ENCODE measurements around the gene DDX3X.
A peak's percentile ranks its signal among the peaks of the same experiment; 100 is the strongest.

Gene DDX3X

DNA sequence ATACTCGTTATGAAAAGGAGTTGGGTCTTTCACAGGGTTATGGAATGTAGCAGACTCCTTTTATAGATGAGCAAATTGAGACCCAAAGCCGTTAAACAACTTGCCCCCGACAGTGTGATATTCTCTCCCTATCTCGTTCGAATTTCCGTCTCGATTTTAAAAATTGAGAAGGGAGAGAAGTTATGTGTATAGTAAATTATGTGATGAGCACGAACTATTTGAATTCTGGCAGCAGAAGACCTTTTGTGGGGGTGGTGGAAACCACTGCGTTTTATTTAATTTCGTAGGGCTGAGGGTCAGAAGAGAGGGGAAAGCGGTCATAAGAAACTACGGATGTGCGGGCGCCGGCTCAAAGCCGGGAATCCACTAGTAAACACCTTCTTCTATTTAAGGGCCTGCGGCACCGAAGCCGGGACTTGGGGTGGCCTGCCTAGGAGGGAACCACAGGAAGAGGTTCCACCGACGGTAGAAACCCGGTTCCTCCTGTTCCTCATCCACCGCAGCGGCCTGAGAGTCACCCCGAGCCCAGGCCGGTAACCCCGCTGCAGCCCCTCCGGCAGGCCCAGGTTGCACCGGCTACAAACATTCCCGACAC, 1.5 kb upstream of the DDX3X start:
- Histone ChIP-seq H3K4me1 (ENCODE audit: control insufficient read depth, insufficient read depth, low read length) (peaks cover 15% of the 10 kb centered on the region), H3K9me3 (ENCODE audit: control insufficient read depth, insufficient read depth, low read length) (no peaks in the 10 kb centered on the region), H3K9ac (ENCODE audit: low read depth, low read length) (peak overlapping the region; percentile 67), H3K36me3 (ENCODE audit: control insufficient read depth, insufficient read depth, low read length) (no peaks in the 10 kb centered on the region), H3K27me3 (ENCODE audit: control insufficient read depth, insufficient read depth, low read length) (no peaks in the 10 kb centered on the region), H3K4me3 (ENCODE audit: low read depth, low read length) (peak overlapping the region; percentile 59)

- Histone ChIP-seq H3K9me3 (ENCODE audit: control insufficient read depth, insufficient read depth, low read length) (no peaks in the 10 kb centered on the region), H3K4me3 (ENCODE audit: low read depth, low read length) (peak overlapping the region; percentile 90), H3K36me3 (ENCODE audit: control insufficient read depth, insufficient read depth, low read length) (no peaks in the 10 kb centered on the region), H3K27me3 (ENCODE audit: control insufficient read depth, insufficient read depth, low read length) (no peaks in the 10 kb centered on the region), H3K9ac (ENCODE audit: low read depth, low read length) (peak overlapping the region; percentile 99), H3K4me1 (ENCODE audit: control insufficient read depth, insufficient read depth, low read length) (peaks cover 15% of the 10 kb centered on the region)
These were observed 789 bp upstream of the DDX3X start for GRCh38 chrX:41333003-41333743.

- Histone ChIP-seq H3K27me3 (ENCODE audit: control insufficient read depth, insufficient read depth, low read length) (no peaks in the 10 kb centered on the region), H3K4me3 (ENCODE audit: low read depth, low read length) (peak overlapping the region; percentile 90), H3K36me3 (ENCODE audit: control insufficient read depth, insufficient read depth, low read length) (peaks cover 4% of the 10 kb centered on the region), H3K9me3 (ENCODE audit: control insufficient read depth, insufficient read depth, low read length) (no peaks in the 10 kb centered on the region), H3K9ac (ENCODE audit: low read depth, low read length) (peak overlapping the region; percentile 99), H3K4me1 (ENCODE audit: control insufficient read depth, insufficient read depth, low read length) (peaks cover 11% of the 10 kb centered on the region)
These were observed 618 bp downstream of the DDX3X start for GRCh38 chrX:41334363-41335197.

DNA sequence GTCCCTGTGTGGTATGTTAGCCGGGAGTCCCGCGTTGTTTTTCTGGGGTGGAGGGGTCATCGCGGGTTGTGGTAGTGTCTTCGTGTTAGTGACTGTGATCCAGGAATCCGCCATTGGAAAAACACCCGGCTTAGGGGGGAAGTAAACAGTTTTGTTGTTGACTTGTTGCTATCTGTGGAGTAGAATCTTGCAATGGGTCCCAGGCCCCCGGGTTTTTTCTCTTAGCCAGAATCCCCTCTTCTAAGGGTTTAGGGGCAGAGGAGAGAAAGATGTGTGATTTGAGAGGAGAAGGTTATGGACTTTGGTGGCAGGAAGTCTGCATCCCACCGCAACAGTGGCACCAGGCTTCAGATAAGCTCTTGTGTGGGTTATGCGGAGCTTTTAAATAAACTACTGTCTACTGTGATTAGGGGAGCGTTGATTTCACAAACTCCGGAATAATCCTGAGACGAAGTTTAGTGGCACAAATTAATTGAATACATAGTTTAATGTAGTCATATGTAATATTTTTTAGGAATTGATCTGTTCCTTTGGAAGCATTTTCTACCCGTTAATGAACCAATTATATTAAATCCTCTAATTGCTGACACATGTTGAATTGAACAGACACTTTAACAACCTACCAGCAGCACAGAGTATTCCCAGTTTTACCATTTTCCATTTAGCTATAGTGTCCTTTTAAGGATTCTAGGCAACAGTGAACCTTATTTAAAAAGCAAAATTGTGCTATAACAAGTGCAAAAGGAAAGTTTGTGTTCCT, 1.4 kb downstream of the DDX3X start:
- peak overlapping the region; percentile 90 for H3K4me3 ChIP-seq (ENCODE audit: low read depth, low read length)

GRCh38 chrX:41335958-41336331, 2.0 kb downstream of the DDX3X start:
- H3K36me3 ChIP-seq (ENCODE audit: control insufficient read depth, insufficient read depth, low read length): peaks cover 10% of the 10 kb centered on the region
- H3K27me3 ChIP-seq (ENCODE audit: control insufficient read depth, insufficient read depth, low read length): no peaks in the 10 kb centered on the region
- peak overlapping the region; percentile 90 for H3K4me3 ChIP-seq (ENCODE audit: low read depth, low read length)
- peaks cover 8% of the 10 kb centered on the region for H3K4me1 ChIP-seq (ENCODE audit: control insufficient read depth, insufficient read depth, low read length)
- H3K9me3 ChIP-seq (ENCODE audit: control insufficient read depth, insufficient read depth, low read length): no peaks in the 10 kb centered on the region
- peak overlapping the region; percentile 77 for H3K9ac ChIP-seq (ENCODE audit: low read depth, low read length)

More for the DNA sequence above, 1.4 kb downstream of the DDX3X start:
- Histone ChIP-seq H3K9me3 (ENCODE audit: control insufficient read depth, insufficient read depth, low read length) (no peaks in the 10 kb centered on the region), H3K36me3 (ENCODE audit: control insufficient read depth, insufficient read depth, low read length) (peaks cover 5% of the 10 kb centered on the region), H3K4me1 (ENCODE audit: control insufficient read depth, insufficient read depth, low read length) (peaks cover 8% of the 10 kb centered on the region), H3K27me3 (ENCODE audit: control insufficient read depth, insufficient read depth, low read length) (no peaks in the 10 kb centered on the region), H3K9ac (ENCODE audit: low read depth, low read length) (peak overlapping the region; percentile 77)

DNA sequence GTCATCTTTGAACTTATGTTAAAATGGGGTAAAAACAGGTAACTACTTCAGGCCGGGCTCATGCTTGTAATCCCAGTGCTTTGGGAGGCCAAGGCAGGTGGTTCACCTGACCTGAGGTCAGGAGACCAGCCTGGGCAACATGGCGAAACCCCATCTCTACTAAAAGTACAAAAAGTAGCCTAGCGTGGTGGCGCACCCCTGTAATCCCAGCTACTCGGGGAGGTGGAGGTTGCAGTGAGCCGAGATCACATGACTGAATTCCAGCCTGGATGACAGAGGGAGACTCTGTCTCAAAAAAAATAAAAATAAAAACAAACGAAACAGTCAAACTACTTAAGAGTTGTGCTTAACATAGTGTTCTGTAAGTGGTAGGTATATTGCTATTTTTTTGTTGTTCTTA, 2.5 kb downstream of the DDX3X start:
- Histone ChIP-seq H3K36me3 (ENCODE audit: control insufficient read depth, insufficient read depth, low read length) (peaks cover 10% of the 10 kb centered on the region), H3K4me1 (ENCODE audit: control insufficient read depth, insufficient read depth, low read length) (peaks cover 4% of the 10 kb centered on the region), H3K9ac (ENCODE audit: low read depth, low read length) (no peak overlapping the region), H3K4me3 (ENCODE audit: low read depth, low read length) (peak overlapping the region; percentile 90), H3K9me3 (ENCODE audit: control insufficient read depth, insufficient read depth, low read length) (no peaks in the 10 kb centered on the region), H3K27me3 (ENCODE audit: control insufficient read depth, insufficient read depth, low read length) (no peaks in the 10 kb centered on the region)

- no peaks in the 10 kb centered on the region for H3K9me3 ChIP-seq (ENCODE audit: control insufficient read depth, insufficient read depth, low read length)
- H3K27me3 ChIP-seq (ENCODE audit: control insufficient read depth, insufficient read depth, low read length): no peaks in the 10 kb centered on the region
- no peaks in the 10 kb centered on the region for H3K4me1 ChIP-seq (ENCODE audit: control insufficient read depth, insufficient read depth, low read length)
- H3K4me3 ChIP-seq (ENCODE audit: low read depth, low read length): peak overlapping the region; percentile 90
- peaks cover 10% of the 10 kb centered on the region for H3K36me3 ChIP-seq (ENCODE audit: control insufficient read depth, insufficient read depth, low read length)
- no peak overlapping the region for H3K9ac ChIP-seq (ENCODE audit: low read depth, low read length)
These were observed 3.2 kb downstream of the DDX3X start for GRCh38 chrX:41337140-41337539.

- no peaks in the 10 kb centered on the region for H3K27me3 ChIP-seq (ENCODE audit: control insufficient read depth, insufficient read depth, low read length)
- no peaks in the 10 kb centered on the region for H3K9me3 ChIP-seq (ENCODE audit: control insufficient read depth, insufficient read depth, low read length)
- H3K9ac ChIP-seq (ENCODE audit: low read depth, low read length): no peak overlapping the region
- no peak overlapping the region for H3K4me3 ChIP-seq (ENCODE audit: low read depth, low read length)
- no peaks in the 10 kb centered on the region for H3K4me1 ChIP-seq (ENCODE audit: control insufficient read depth, insufficient read depth, low read length)
- peaks cover 18% of the 10 kb centered on the region for H3K36me3 ChIP-seq (ENCODE audit: control insufficient read depth, insufficient read depth, low read length)
These were observed 4.5 kb downstream of the DDX3X start for GRCh38 chrX:41338436-41338835.

GRCh38 chrX:41339148-41339547, 5.2 kb downstream of the DDX3X start:
- peak overlapping the region; percentile 9 for H3K9ac ChIP-seq (ENCODE audit: low read depth, low read length)
- no peak overlapping the region for H3K4me3 ChIP-seq (ENCODE audit: low read depth, low read length)
- H3K36me3 ChIP-seq (ENCODE audit: control insufficient read depth, insufficient read depth, low read length): peaks cover 22% of the 10 kb centered on the region
- H3K9me3 ChIP-seq (ENCODE audit: control insufficient read depth, insufficient read depth, low read length): no peaks in the 10 kb centered on the region
- H3K4me1 ChIP-seq (ENCODE audit: control insufficient read depth, insufficient read depth, low read length): no peaks in the 10 kb centered on the region
- H3K27me3 ChIP-seq (ENCODE audit: control insufficient read depth, insufficient read depth, low read length): no peaks in the 10 kb centered on the region

DNA sequence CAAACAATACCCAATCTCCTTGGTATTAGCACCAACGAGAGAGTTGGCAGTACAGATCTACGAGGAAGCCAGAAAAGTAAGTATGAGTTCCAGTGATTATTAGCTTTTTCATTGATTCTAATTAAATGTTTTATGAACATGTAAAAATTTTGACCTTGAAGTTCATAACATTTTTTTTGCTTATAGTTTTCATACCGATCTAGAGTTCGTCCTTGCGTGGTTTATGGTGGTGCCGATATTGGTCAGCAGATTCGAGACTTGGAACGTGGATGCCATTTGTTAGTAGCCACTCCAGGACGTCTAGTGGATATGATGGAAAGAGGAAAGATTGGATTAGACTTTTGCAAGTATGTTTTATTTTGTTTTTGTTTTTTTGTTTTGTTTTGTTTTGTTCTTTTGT, 10.1 kb downstream of the DDX3X start:
- H3K4me1 ChIP-seq (ENCODE audit: control insufficient read depth, insufficient read depth, low read length): no peaks in the 10 kb centered on the region
- no peaks in the 10 kb centered on the region for H3K9me3 ChIP-seq (ENCODE audit: control insufficient read depth, insufficient read depth, low read length)
- H3K4me3 ChIP-seq (ENCODE audit: low read depth, low read length): no peak overlapping the region
- no peaks in the 10 kb centered on the region for H3K27me3 ChIP-seq (ENCODE audit: control insufficient read depth, insufficient read depth, low read length)
- H3K36me3 ChIP-seq (ENCODE audit: control insufficient read depth, insufficient read depth, low read length): peaks cover 52% of the 10 kb centered on the region
- no peak overlapping the region for H3K9ac ChIP-seq (ENCODE audit: low read depth, low read length)

- H3K27me3 ChIP-seq (ENCODE audit: control insufficient read depth, insufficient read depth, low read length): no peaks in the 10 kb centered on the region
- no peak overlapping the region for H3K4me3 ChIP-seq (ENCODE audit: low read depth, low read length)
- no peak overlapping the region for H3K9ac ChIP-seq (ENCODE audit: low read depth, low read length)
- H3K4me1 ChIP-seq (ENCODE audit: control insufficient read depth, insufficient read depth, low read length): no peaks in the 10 kb centered on the region
- no peaks in the 10 kb centered on the region for H3K9me3 ChIP-seq (ENCODE audit: control insufficient read depth, insufficient read depth, low read length)
- H3K36me3 ChIP-seq (ENCODE audit: control insufficient read depth, insufficient read depth, low read length): peaks cover 44% of the 10 kb centered on the region
These were observed 13.2 kb downstream of the DDX3X start for GRCh38 chrX:41347186-41347585.

Measured in iPS-15b (cell line).